Cortex of kidney (tissue), 1 donor: ENCODE results near the gene AMN1.
A peak's percentile ranks its signal among the peaks of the same experiment; 100 is the strongest.
"Not testable (repeated sequence)": the region's sequence is repeated elsewhere in the genome, so short reads cannot be mapped to it uniquely, and the experiment has no call there.

Experiments used
- DNase-seq: peaks from one replicate; lab custom pipeline; 2025; lab: John Stamatoyannopoulos, UW

AMN1 gene

DNA sequence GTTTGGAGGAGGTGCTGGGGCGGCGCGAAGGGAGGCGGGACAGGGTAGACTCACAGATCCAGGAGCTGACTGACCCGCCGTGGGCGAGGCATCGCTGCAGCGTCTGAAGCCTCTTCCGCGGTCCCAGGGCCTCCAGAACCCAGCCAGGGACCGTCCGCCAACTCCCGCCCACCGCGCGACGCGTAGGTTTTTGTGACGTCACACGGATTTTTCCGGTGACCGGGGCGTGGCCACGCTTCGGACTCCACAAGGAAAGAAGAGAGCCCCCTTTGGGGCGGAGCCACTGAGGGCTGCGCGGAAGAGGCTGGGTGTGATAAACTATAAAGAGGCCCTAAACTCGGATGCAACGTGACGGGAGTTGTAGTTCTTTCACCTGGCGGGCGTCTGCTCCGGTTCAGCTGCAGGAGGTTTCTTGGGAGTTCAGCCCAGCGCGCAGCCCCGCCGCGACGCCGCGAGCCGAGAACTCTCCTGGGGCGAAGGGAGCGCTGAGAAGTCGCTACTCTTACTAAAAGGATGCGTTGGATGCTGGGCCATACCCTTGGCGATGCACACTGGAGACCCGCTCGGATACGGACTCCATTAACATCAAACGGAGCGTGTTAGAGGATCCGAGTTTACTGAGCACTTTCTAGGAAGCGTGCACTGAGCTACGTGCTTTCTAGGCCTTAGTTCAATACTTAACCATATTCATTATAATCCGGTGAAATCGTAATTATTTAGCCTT is at the start of gene AMN1:
Gene AMN1, minus strand, starts transcription at position 105 of the 724 bp plus-strand sequence. Its CDS starts 13 bp downstream, at position 92.
- peak; percentile 89 for DNase-seq

DNA sequence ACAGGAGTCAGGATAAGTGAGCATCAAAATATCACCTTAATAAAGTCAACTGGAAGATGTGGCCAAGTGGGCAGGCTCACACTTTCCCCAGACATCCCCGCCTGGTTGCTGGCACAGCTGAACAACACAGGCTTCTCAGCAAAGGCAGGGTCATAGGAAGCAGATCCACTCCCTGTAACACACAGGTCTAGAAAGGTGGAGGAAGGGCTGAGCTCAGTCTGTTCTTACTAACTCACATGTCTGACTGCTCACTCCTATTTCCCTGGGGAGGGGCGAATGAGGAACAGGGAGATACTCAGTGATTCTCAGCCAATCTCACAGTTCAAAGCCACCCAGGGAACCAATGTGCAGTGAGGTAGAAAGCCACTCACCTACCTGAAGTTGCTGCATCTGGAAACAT is 45.0 kb upstream of the AMN1 start:
- DNase-seq: no peak

DNA sequence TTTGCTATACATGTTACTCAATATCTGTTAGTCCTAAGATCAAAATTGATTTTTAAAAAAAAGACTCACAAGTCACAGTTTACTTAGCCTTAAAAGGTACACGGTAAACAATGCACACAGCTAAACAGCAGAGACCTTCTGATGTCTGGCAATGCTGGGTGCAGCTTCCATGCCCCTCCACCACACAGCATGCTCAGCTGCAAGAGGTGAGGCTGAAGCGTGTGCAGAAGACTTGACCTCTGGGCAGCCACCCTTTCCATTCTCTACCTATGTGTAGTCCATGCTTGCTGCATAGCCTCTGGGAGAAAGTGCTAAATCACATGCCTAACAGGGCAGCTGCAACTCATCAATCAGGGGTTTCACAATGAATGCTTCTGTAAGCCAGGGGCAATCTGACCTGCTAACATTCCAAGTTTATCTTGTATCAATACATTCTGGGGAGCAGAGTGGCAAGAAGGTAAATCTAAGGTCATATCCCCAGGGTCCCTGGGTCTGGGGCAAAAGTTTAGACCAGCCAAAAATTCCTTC is 44.5 kb upstream of the AMN1 start:
- DNase-seq: no peak

DNA sequence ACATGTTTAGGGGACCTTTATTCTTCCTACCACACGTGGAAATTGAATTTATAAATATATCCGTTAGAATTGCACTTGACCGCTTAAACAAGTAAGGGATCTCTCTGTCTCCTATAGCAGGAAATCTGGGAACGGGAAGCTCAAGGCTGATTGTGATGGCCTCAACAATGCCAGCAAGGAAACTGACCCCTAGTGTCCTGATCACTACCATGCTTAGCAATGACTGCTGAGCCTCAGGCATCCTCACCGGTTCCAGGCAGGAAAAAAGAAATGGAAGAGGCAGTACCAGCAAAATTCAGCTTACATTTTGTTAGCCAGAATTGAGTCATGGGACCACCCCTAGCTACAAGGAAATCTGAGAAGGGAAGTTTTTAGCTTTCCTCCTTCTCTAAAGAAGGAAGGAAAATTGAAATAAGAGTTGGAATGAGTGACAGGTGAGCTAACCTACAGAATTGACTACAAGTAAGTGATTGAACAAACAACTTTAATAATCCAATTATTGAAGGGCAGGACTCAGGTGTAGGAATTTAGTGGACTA is 43.9 kb upstream of the AMN1 start:
- DNase-seq: no peak

DNA sequence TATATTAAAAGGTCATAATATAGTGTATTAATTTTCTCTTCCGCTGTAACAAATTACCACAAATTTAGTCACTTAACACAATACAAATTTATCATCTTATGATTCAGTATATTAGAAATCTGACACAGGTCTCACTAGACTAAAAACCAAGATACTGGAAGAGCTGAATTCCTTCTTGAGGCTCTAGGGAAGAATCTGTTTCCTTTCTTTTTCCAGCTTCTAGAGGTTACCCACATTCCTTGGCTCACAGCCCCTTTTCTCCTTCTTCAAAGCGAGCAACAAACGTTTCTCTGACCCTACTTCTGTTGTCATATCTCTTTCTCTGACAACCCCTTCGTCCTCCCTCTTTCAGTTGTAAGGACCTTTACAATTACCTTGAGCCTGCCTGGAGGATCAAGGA is 43.4 kb upstream of the AMN1 start:
- no peak for DNase-seq

DNA sequence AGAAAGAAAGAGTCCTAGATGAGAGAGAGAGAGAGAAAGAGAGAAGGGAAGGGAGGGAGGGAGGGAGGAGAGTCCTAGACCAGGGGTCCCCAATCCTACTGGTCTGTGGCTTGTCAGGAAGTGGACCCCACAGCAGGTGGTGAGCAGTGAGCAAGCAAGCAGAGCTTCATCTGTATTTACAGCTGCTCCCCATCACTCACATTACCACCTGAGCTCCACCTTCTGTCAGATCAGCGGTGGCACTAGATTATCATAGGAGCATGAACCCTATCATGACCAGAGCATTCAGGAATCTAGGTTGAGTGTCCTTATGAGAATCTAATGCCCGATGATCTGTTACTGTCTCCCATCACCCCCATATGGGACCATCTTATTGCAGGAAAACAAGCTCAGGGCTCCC is 39.2 kb upstream of the AMN1 start:
- DNase-seq: no peak

DNA sequence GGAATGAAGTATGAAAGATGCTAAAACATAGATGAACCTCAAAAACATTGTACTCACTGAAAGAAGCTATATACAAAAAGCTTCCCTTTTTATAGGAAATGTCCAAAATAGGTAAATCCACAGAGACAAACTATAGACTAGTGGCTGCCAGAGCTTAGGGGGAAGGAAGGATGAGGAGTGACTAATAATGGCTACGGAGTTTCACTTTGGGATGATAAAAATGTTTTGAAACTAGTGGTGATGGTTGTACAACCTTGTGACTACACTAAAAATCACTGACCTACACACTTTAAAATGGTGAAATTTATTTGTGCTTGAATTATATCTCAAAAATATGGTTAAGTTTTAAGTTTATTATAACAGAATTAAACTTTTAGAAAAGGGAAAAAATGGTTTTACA is 37.1 kb upstream of the AMN1 start:
- no peak for DNase-seq

DNA sequence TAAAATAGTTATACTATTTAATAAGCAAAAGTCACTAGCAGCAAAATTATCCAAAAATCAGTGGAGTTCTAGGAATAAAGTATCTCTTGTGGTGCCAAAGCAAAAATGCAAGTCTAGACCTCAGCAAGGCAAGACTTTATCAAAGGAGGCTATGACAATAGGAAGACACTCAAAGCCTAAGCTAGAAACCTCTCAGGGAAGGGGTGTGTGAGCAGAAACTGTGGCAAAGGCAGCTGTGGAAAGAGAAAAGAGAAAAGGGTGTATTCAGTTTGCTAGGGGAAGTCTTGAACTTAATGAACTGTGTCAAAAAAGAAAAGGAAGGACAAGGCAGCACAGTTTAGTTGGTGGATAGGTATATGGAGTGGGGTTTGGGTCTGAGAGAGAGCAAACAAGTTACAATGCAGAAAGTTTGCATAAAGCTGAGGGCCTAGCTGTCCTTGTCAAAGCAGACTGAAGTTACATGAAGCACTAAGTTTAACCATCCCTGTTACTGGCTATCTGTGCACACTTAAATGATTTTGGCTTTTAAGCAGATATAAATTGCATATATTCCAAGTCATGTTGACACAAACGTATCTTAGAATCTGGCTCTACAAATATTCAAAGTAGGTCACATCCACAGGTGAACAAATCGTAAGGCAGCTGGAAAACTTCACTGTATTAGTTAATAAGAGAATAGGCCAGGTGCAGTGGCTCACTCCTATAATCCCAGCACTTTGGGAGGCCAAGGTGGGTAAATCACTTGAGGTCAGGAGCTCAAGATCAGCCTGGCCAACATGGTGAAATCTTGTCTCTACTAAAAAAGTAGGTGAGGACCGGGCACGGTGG is 31.0 kb upstream of the AMN1 start:
- no peak for DNase-seq

DNA sequence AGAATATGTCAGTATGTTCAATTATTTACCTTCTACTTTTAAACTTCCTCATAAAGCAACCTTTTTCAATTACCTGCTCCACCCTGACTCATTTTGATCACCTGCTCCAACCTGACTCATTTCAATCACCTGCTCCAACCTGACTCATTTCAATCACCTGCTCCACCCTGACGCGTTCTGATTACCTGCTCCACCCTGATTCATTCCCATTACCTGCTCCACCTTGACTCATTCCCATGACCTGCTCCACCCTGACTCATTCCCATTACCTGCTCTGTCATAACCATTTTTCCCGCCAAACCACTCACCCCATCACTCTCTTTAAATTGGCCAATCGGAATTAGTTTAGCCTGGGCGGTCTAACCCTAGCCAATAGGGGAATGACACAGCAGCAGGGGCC is 29.5 kb upstream of the AMN1 start:
- DNase-seq: not testable (repeated sequence)

DNA sequence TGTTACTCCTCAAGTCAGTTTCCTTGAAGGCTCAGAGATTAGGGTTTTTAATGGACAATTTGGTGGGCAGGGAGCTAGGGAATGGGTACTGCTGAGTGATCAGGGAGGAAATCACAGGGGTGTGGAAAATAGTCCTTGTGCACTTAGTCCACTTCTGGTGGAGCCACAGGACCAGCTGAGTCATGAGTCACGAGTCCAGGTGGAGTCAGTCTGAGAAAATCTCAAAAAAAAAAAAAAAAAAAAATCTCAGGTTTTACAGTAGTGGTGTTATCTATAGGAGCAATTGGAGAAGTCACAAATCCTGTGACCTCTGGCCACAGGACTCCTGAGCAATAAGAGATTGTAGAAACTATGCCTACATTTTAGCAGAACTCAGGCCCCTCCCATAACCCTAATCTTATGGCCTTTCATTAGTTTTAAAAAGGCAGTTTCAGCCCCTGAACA is 28.2 kb upstream of the AMN1 start:
- no peak for DNase-seq

DNA sequence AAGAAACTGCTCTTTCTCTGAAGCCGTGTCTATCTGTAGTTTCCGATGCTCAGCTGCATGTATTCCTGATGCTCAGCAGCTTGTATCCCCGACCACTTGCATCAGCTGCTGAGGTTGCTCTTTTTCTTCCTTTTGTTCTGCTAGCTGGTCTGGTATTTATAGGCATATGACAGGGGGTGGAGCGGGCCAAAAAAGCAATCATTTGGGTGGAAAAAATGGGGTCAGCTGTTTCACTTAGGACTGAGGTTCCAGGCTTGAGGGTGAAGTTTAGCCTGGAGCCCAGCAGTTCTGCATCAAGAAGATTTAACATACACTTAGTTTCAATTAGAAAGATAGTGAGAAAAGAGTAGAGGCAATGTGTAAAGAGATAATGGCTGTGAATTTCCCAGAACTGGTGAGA is 23.6 kb upstream of the AMN1 start:
- no peak for DNase-seq

DNA sequence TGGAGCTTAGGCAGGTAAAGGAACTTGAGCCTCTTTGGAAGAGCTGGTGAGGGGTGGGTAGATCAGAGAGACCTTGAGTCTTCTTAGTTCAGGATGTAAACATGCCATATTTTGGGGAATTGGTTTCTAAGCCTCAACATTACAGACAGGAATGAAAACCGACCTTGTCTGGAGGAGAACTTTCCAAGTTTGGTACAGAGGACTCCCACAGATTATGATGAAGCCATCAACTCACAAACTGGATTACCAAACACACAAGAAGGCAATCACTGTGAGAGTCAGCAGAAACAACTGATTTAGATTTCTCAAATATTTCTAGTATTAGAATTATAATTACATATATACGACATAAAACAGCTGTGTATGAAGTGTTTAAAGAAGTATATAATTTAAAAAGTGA is 22.3 kb upstream of the AMN1 start:
- no peak for DNase-seq

DNA sequence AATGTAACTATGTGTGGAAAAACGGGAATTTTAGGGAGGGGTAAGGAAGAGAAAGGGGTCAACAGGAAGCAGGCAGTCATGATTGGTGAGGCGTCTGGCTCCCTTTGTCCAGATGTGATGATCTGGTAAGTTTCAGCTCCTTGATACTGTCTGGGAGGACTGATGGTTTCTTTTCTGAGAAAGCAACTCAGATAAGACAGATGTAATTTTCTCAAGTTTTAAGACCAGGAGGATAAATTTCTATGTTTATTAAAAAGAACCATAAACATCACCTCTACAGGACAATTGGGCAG is 21.9 kb upstream of the AMN1 start:
- DNase-seq: no peak

DNA sequence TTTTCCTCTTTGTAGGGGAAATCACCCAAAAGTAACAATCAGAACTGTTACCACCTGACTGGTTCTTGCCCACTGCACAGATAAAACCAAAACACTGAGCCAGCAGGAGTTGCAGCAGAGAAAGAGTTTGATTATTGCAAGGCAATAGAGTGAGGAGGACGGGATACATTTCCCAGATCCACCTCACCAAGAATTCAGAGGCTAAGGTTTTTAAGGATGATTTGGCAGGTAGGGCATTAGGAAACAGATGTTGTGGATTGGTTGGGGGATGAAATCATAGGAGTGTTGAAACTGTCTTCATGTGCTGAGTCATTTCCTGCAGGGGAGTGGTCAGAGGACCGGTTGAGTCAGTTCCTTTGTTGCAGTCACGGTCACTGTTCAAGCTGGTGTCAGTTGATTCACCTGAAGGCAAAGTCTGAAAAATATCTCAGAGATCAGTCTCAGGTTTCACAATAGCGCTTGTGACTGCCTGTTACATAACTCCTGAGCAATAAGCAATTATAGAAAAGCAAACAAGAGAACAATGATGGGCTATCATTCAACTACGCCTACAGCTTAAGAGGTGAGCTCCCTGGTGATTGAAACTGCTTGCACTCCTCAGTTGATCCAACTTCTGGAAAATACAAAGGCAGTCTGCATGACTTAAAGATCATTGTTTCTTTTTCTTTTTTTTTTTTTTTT is 20.3 kb upstream of the AMN1 start:
- DNase-seq: no peak

DNA sequence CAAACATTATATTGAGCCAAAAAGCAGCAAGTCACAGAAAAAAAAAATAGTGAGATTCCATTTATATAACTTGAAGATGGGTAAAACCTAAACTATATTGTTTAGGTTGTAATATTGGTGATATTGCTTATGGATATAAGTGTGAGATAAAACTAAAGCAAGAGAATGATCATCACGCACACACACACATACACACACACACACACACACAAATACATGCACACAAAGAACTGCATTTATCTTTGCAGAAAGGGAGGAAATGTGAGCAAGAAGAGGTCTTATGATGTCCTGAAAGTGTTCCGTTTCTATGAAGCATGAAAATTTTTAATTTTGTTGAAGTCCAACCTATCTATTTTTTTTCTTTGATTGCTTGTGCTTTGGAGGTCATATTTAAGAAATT is 16.4 kb upstream of the AMN1 start:
- DNase-seq: no peak

DNA sequence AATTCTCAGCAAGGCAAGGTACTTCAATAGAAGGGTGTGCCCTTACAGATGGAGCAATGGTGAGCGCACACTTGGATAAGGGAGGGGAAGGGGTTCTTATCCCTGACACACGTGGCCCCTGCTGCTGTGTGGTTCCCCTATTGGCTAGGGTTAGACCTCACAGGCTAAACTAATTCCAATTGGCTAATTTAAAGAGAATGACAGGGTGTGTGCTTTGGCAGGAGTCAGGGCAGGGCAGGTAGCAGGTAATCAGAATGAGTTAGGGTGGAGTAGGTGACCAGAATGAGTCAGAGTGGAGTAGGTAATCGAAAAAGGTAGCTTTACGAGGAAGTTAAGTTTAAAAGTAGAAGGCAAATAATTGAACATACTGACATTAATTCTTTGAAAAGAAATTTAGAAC is 15.5 kb upstream of the AMN1 start:
- not testable (repeated sequence) for DNase-seq

DNA sequence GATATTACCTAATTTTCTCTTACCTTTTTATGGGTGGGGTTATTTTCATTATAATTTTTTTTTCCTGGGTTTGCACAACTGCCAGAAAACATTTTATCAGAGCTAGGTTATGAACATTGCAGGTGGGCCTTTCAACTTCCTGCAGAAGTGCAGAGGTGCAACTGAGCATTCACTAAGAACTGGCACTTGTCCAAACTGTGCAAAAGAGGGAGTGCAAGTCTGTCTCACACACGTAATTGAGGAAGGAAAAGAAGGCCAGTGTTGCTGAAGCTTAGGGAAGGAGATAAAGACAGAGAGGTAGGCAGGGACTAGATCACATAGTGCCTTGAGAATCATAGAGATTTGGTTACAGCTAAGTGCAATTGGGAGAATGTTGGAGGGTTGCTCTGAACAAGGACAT is 14.1 kb upstream of the AMN1 start:
- no peak for DNase-seq

DNA sequence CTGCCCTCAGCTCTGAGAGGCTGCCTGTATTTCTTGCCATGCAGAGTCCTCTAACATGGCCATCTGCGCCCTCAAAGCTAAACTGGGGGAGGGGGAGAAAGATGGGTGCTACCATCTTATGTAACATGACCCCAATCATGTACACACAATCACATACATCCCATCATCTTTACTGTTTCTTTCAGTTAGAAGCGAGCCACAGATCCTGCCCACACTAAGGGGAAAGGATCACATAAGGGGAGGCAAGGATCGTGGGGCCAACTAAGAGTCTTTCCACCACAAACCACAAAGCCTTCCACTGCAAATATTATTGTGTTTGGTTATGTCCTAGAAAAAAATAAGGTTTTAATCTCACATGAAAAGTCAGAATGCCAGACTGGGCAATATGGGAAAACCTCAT is 11.8 kb upstream of the AMN1 start:
- DNase-seq: no peak

DNA sequence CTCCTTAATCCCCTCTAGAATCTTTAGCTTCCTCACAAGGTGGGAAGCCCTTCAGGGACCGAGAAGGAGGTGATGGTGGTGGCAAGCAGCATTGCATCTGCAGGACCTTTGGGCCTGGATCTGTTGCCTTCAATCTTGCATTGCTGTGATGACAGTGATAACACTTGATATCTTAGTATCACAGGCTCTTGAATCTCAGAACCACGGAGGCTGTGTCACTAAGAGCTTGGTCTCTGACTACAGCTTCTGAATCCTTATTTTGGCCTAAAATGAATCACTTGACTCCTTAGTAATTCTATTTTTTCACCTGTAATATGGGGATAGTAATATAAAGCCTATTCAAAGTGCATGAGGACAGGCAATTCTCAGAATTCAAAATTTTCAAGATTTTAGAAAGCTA is 8.9 kb upstream of the AMN1 start:
- DNase-seq: no peak

DNA sequence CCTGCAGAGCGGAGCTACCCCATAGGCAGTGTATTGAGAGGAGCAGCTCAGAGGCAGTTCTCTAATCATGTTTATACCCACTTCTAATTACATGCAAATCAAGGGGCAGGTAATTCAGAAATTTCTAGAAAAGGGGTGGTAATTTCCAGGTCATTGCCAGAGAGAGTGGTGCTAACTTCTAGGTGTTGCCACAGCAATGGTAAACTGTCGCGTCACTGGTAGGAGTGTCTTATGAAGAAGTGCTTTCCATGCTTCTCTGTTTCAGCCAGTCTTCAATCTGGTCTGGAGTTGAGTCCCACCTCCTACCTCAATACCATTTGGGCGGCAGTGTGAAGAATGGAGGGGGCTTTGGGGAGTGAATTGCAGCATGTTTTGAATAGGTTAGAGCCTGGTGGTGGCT is 8.5 kb upstream of the AMN1 start:
- DNase-seq: no peak

DNA sequence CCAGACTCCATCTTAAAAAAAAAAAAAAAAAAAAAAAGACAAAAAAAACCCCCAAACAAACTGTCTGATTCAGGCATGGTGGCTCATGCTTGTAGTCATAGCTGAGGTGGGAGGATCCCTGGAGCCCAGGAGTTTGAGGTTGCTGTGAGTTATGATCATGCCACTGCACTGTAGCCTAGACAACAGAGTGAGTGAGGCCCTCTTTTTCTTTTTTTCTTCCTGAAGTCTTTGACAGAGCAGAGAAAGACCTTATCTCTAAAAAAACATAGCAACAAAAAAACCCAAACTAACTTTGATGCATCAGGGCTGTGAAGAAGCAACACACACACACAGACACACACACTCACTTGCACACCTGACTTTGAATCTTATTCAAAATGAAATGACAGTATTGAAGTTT is 7.7 kb upstream of the AMN1 start:
- no peak for DNase-seq

DNA sequence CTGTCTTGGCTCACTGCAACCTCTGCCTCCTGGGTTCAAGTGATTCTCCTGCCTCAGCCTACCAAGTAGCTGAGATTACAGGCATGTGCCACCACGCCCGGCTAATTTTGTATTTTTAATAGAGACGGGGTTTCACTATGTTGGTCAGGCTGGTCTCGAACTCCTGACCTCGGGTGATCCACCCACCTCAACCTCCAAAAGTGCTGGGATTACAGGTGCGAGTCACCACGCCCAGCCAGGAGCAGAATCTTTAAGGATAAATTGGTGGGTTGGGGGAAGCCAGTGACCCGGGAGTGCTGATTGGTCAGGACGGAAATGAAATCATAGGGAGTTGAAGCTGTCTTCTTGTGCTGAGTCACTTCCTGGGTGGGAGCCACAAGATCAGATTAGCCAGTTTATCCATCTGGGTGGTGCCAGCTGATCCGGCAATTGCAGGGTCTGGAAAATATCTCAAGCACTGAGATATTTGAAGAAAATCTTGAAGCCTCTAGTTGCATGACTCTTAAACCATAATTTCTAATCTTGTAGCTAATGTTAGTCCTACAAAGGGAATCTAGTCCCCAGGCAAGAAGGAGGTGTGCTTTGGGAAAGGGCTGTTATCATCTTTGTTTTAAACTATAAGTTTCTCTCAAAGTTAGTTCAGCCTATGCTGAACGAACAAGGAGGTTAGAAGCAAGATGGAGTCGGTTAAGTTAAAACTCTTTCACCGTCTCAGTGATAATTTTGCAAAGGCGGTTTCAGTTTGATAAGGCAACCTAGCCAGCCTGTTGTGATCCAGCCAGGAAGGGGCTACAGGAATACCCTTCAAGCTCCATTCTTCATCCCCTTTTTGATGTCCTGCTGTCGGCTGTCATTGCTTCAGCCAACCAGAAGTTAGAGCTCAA is 5.0 kb upstream of the AMN1 start:
- not testable (repeated sequence) for DNase-seq
